BJ (cell line): ENCODE results near the gene MT1F. TPM values are rescaled to one million over a fixed set of nuclear protein-coding genes. Genes with fewer than 3 reads are reported as not detected.

Experiments
- CTCF ChIA-PET: fragments of 350-600 bp; formaldehyde crosslinking; extraction: SDS; loops from one replicate; lab custom pipeline; 2021; ENCODE audit warnings: antibody characterized with exemption, inconsistent platforms; lab: Yijun Ruan, JAX
- POLR2A ChIA-PET: fragments of 300-600 bp; sonication (Branson Sonifier 250); formaldehyde crosslinking; extraction: SDS; loops from one replicate; lab custom pipeline; 2021; ENCODE audit warnings: antibody characterized with exemption; lab: Charles Lee
- DNase-seq: peaks from one replicate; pipeline ENCODE4 v3.0.0-alpha.2; 2011; ENCODE audit warnings: low read depth
- H3K27me3 ChIP-seq: 2 replicates; pipeline ENCODE4 v1.6.0; 2011; ENCODE audit warnings: low read length; ENCODE audit not compliant: control insufficient read depth, insufficient read depth
- H3K36me3 ChIP-seq: 2 replicates; pipeline ENCODE4 v1.5.1; 2011; ENCODE audit warnings: low read length; ENCODE audit not compliant: control insufficient read depth, insufficient read depth
- H3K4me3 ChIP-seq: 2 replicates; pipeline ENCODE4 v1.5.1; 2011; ENCODE audit warnings: low read depth, mild to moderate bottlenecking, control low read depth, low read length
- polyA minus RNA-seq: library from RNA; depleted of rRNA, polyadenylated mRNA; stranded (reverse); fragments of >200 nt; gene quantifications from 2 replicates; pipeline ENCODE4 v1.2.3, GENCODE V29; 2011; rRNA and poly(A)+ RNA removed
- polyA plus RNA-seq: library from polyadenylated mRNA; depleted of rRNA; stranded (reverse); fragments of >200 nt; gene quantifications from 2 replicates; pipeline ENCODE4 v1.2.3, GENCODE V29; 2011; rRNA removed
- TF ChIP-seq, protein P1 (sequence below): IDR thresholded peaks from 2 replicates; pipeline ENCODE4 v1.5.1; 2011; ENCODE audit warnings: low read depth, mild to moderate bottlenecking, control low read depth, inconsistent platforms, low read length, moderate library complexity; ENCODE audit not compliant: insufficient read depth

The MT1F gene
- 7.8 and 11.3 TPM in 2 replicates for polyA plus RNA-seq
- 10.8 and 11.2 TPM in 2 replicates for polyA minus RNA-seq

DNA sequence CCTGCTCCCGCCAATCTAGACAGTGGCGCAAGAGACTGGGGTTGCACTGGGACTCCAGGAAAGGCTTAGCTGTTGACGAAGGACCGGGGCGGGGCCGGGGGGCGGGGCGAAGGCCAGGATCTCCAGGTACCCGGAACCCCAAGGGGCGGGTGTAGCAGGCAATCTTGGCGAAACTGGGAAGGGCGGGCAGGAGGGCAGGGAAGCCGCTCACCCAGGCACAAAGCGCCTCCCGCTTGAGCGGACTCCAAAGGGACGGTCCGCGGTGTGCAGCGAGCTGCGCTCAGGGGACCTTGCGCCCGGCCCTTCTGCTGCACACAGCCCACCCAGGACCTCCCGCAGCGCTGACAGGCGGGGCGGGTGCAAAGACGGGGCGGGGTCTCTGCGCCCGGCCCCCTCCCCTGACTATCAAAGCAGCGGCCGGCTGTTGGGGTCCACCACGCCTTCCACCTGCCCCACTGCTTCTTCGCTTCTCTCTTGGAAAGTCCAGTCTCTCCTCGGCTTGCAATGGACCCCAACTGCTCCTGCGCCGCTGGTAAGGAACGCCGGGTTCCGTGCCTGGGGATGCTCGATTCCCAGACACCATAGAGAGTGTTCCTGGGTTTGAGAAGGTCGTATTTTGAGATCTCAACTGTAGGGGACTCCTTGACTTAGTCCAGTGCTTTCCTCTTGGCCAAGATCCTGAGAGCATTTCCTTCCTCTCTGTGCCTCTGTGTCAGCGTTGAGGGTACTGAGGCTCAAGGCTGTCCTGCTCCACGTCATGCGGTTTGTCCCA lies at the start of gene MT1F:
TSS of gene MT1F (plus strand) at position 405 of the 772 bp plus-strand sequence. CDS start at position 505, 100 bp downstream.
- POLR2A ChIA-PET, result interaction anchor here (0.6 kb wide), 2 partner anchors 11 to 50 kb away, joined by 4 to 16 read pairs; no protein-coding TSS in a partner anchor
- Histone ChIP-seq H3K36me3 (no peaks in the 10 kb centered on the region), H3K4me3 (peak within 1 kb of the TSS; percentile 40), H3K27me3 (peaks cover 23% of the 10 kb centered on the region)
- no peak for DNase-seq
- TF ChIP-seq, protein P1, sequence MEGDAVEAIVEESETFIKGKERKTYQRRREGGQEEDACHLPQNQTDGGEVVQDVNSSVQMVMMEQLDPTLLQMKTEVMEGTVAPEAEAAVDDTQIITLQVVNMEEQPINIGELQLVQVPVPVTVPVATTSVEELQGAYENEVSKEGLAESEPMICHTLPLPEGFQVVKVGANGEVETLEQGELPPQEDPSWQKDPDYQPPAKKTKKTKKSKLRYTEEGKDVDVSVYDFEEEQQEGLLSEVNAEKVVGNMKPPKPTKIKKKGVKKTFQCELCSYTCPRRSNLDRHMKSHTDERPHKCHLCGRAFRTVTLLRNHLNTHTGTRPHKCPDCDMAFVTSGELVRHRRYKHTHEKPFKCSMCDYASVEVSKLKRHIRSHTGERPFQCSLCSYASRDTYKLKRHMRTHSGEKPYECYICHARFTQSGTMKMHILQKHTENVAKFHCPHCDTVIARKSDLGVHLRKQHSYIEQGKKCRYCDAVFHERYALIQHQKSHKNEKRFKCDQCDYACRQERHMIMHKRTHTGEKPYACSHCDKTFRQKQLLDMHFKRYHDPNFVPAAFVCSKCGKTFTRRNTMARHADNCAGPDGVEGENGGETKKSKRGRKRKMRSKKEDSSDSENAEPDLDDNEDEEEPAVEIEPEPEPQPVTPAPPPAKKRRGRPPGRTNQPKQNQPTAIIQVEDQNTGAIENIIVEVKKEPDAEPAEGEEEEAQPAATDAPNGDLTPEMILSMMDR, result no peak
- CTCF ChIA-PET, result no interaction called here

DNA sequence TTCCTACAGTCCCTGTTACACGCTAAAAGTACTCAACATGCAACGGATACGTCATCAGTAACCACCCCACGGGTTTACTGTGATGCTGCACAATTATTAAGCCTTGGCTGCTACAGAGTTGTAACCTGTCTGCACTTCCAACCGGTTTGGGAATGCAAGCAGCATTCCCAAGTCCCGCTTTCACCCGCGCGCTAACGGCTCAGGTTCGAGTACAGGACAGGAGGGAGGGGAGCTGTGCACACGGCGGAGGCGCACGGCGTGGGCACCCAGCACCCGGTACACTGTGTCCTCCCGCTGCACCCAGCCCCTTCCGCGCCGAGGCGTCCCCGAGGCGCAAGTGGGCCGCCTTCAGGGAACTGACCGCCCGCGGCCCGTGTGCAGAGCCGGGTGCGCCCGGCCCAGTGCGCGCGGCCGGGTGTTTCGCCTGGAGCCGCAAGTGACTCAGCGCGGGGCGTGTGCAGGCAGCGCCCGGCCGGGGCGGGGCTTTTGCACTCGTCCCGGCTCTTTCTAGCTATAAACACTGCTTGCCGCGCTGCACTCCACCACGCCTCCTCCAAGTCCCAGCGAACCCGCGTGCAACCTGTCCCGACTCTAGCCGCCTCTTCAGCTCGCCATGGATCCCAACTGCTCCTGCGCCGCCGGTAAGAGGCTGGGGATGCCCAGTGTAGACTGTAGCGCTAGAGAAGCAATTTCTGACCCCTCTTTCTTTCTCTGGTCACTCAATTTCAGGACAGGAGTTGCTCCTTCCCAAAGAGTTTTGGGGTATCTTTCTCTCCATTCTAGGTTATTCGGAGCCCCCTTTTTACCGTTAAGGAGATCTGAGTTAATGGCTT lies 49.5 kb upstream of the MT1F start, which contains the start of gene MT2A:
TSS of gene MT2A (plus strand) at position 542 of the 833 bp plus-strand sequence. CDS start at position 614, 72 bp downstream.
- Histone ChIP-seq H3K4me3 (peak within 1 kb of the TSS; percentile 84), H3K27me3 (no peaks in the 10 kb centered on the region), H3K36me3 (no peaks in the 10 kb centered on the region)
- TF ChIP-seq, protein P1, result no peak
- DNase-seq, result peak; percentile 79
- POLR2A ChIA-PET, result interaction anchor here (0.5 to 1.1 kb wide), 5 partner anchors 10 to 159 kb away, joined by 4 to 6 read pairs (median 5); partner anchors contain the start of gene MT1E
- CTCF ChIA-PET, result interaction anchor here (0.9 to 1.0 kb wide), 2 partner anchors 36 to 93 kb away, joined by 4 to 5 read pairs; no protein-coding TSS in a partner anchor

DNA sequence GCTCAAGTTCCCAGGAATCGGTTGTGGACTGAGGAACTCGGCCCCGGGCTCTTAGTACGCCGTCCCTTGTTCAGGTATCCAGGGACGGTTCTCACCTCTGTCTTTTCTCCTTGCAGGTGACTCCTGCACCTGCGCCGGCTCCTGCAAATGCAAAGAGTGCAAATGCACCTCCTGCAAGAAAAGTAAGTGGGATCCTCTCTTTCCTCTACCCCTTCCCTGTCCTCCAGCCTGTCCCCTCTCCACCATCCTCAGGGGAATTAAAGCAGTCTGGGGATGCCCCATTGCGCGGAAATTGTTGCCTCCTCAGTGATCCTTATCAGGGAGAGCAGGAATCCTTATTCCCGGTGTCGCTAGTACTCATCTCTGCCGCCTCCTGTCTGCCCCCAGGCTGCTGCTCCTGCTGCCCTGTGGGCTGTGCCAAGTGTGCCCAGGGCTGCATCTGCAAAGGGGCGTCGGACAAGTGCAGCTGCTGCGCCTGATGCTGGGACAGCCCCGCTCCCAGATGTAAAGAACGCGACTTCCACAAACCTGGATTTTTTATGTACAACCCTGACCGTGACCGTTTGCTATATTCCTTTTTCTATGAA lies 48.8 kb upstream of the MT1F start:
- ChIA-PET CTCF (interaction anchor here (0.9 to 1.9 kb wide), 5 partner anchors 20 to 93 kb away, joined by 4 to 9 read pairs (median 4); no protein-coding TSS in a partner anchor), POLR2A (interaction anchor here (1.0 to 1.1 kb wide), 2 partner anchors 17 to 158 kb away, joined by 5 to 6 read pairs; partner anchors contain the start of gene MT1E)
- peak overlapping the region; percentile 84 for H3K4me3 ChIP-seq
- no peak for DNase-seq
- no peaks in the 10 kb centered on the region for H3K27me3 ChIP-seq
- no peaks in the 10 kb centered on the region for H3K36me3 ChIP-seq
- TF ChIP-seq, protein P1, result 0 out of 2 replicates have a peak, but pooled peaks have one; percentile 2

DNA sequence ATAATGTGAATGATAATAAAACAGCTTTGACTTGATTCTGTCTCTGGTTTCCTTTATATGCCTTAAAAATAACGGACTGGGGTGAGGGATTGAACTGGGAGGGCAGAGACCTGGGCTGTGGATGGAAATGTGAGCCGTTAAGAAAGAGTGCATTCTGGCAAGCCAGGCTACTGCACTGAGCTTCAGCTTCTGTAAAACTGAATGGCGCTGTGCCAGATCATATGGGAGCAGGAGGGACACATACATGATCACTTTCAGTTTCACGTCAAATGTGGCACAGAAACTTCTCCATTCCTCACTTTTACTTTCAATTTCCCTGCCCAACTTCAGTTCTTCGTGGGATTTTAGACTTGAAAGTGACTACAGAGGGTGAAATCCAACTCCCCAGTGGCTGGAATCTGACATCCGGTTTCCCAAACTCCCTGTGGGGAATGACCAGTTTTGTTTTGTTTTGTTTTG lies 48.3 kb upstream of the MT1F start:
- Histone ChIP-seq H3K36me3 (no peaks in the 10 kb centered on the region), H3K27me3 (no peaks in the 10 kb centered on the region), H3K4me3 (peak overlapping the region; percentile 84)
- DNase-seq, result no peak
- ChIA-PET CTCF (interaction anchor here (0.9 to 1.9 kb wide), 4 partner anchors 19 to 92 kb away, joined by 4 to 9 read pairs (median 4); no protein-coding TSS in a partner anchor), POLR2A (no interaction called here)
- TF ChIP-seq, protein P1, result no peak
